Mammary epithelial cell (primary cell): ENCODE measurements around the gene MAFF.

ENCODE experiments used
- CTCF ChIP-seq, 2 donors: IDR thresholded peaks in 1 of 2; conservative IDR thresholded peaks in 1 of 2; 2 replicates each; pipeline ENCODE4 v1.5.1; 2011 to 2012; ENCODE audit warnings: inconsistent platforms in 2 of 2, low read length in 2 of 2, mild to moderate bottlenecking in 2 of 2, control low read depth in 1 of 2, low read depth in 1 of 2; ENCODE audit not compliant: insufficient read depth in 1 of 2; ENCODE audit errors: extremely low read depth in 1 of 2
- EZH2 ChIP-seq: IDR thresholded peaks from 2 replicates; pipeline ENCODE4 v1.6.1; 2012; ENCODE audit warnings: low read length, inconsistent platforms, borderline replicate concordance

GRCh38 chr22:38203090-38203810 is 1.5 kb downstream of the MAFF start:
- TF ChIP-seq CTCF (conservative IDR thresholded peaks at IDR 0.05 in 1 of 2, IDR thresholded peaks at IDR 0.05 in 1 of 2; ENCODE audit: extremely low read depth in 1 of 2, insufficient read depth in 1 of 2, low read depth in 1 of 2, low read length in 2 of 2): no peak
- no peak for TF ChIP-seq EZH2
